ENCODE results near the gene SCEL.

DNA sequence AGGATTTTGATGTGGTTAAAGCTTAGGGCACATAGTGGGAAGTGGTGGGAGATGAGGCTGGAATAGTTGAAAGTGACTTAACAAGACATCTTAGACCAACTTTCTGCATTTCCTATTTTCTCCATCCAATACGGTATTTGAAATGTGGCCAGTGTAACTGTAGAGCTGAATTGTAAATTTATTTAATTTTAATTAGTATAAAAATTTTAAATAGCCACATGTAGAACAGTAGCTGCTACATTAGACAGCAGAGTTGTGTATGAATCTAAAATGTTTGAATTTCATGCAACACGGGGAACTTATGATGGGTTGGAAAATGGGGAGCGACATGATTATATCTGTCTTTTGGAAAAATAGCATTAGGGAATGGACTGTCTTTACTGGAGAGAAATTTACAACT lies 7.1 kb upstream of the SCEL start:
- no peak for TF ChIP-seq POLR2A (IDR thresholded peaks at IDR 0.05)
- TF ChIP-seq, protein P1, sequence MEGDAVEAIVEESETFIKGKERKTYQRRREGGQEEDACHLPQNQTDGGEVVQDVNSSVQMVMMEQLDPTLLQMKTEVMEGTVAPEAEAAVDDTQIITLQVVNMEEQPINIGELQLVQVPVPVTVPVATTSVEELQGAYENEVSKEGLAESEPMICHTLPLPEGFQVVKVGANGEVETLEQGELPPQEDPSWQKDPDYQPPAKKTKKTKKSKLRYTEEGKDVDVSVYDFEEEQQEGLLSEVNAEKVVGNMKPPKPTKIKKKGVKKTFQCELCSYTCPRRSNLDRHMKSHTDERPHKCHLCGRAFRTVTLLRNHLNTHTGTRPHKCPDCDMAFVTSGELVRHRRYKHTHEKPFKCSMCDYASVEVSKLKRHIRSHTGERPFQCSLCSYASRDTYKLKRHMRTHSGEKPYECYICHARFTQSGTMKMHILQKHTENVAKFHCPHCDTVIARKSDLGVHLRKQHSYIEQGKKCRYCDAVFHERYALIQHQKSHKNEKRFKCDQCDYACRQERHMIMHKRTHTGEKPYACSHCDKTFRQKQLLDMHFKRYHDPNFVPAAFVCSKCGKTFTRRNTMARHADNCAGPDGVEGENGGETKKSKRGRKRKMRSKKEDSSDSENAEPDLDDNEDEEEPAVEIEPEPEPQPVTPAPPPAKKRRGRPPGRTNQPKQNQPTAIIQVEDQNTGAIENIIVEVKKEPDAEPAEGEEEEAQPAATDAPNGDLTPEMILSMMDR (IDR thresholded peaks at IDR 0.05), result no peak
